DOHH2 (cell line): Measurements from ENCODE around the gene GNGT2.

Experiments
- H3F3A ChIP-seq: fragments of 200-600 bp; sonication (generic), shearing (Covaris generic); 2 replicates; pipeline ENCODE4 v1.6.0; 2016; ENCODE audit warnings: antibody characterized with exemption, mild to moderate bottlenecking; ENCODE audit not compliant: control insufficient read depth, insufficient read depth
- H3K27ac ChIP-seq: fragments of 200-600 bp; sonication (generic); 2 replicates; pipeline ENCODE4 v1.5.1; 2014; ENCODE audit warnings: low read depth, mild to moderate bottlenecking, low read length, moderate library complexity
- H3K27me3 ChIP-seq: fragments of 200-600 bp; sonication (generic); 2 replicates; pipeline ENCODE4 v1.6.1; 2014; ENCODE audit warnings: mild to moderate bottlenecking, low read length, mixed read lengths; ENCODE audit not compliant: control insufficient read depth
- H3K36me3 ChIP-seq: fragments of 200-600 bp; sonication (generic); 2 replicates; pipeline ENCODE4 v1.6.1; 2014; ENCODE audit warnings: mild to moderate bottlenecking, low read length, moderate library complexity, mixed read lengths; ENCODE audit not compliant: control insufficient read depth
- H3K4me1 ChIP-seq: fragments of 200-600 bp; sonication (generic); 2 replicates; pipeline ENCODE4 v1.6.1; 2014; ENCODE audit warnings: mild to moderate bottlenecking, low read length, mixed read lengths; ENCODE audit not compliant: control insufficient read depth
- H3K4me2 ChIP-seq: fragments of 200-600 bp; sonication (generic); 2 replicates; pipeline ENCODE4 v1.6.0; 2014; ENCODE audit warnings: mild to moderate bottlenecking, low read length, moderate library complexity
- H3K4me3 ChIP-seq: fragments of 200-600 bp; sonication (generic); 2 replicates; pipeline ENCODE4 v1.5.1; 2014; ENCODE audit warnings: mild to moderate bottlenecking, low read length, mixed read lengths
- H3K79me2 ChIP-seq: fragments of 200-600 bp; sonication (generic); 2 replicates; pipeline ENCODE4 v1.6.1; 2014; ENCODE audit warnings: mild to moderate bottlenecking, low read length, mixed read lengths; ENCODE audit not compliant: control insufficient read depth
- H3K9me2 ChIP-seq: fragments of 200-600 bp; sonication (generic); replicated peaks from 2 replicates; pipeline ENCODE4 v1.6.1; 2014; ENCODE audit warnings: mild to moderate bottlenecking, low read length, mixed read lengths; ENCODE audit not compliant: control insufficient read depth
- H3K9me3 ChIP-seq: fragments of 200-600 bp; sonication (generic); 2 replicates; pipeline ENCODE4 v1.6.1; 2014; ENCODE audit warnings: antibody characterized with exemption, low read length, mixed read lengths; ENCODE audit not compliant: control insufficient read depth, insufficient read depth
- H4K20me1 ChIP-seq: fragments of 200-600 bp; sonication (generic); 2 replicates; pipeline ENCODE4 v1.6.0; 2014; ENCODE audit warnings: low read depth, mild to moderate bottlenecking, antibody characterized with exemption, low read length, moderate library complexity; ENCODE audit not compliant: control insufficient read depth, insufficient read depth
- CTCF ChIP-seq: fragments of 200-600 bp; sonication (generic); IDR thresholded peaks from one replicate; pipeline ENCODE4 v1.5.1; 2014; ENCODE audit warnings: antibody characterized with exemption, mild to moderate bottlenecking, low read depth, low read length; ENCODE audit not compliant: poor library complexity, severe bottlenecking
- EZH2phosphoT487 ChIP-seq: fragments of 200-600 bp; sonication (generic); IDR thresholded peaks from 2 replicates; pipeline ENCODE4 v1.6.1; 2017; ENCODE audit warnings: borderline replicate concordance, mild to moderate bottlenecking, antibody characterized with exemption, low read length, moderate library complexity, mixed read lengths

GNGT2 gene

GRCh38 chr17:49240619-49241018 lies 30.2 kb upstream of the GNGT2 start:
- H3K4me1 ChIP-seq: no peaks in the 10 kb centered on the region
- no peaks in the 10 kb centered on the region for H3K9me3 ChIP-seq
- H3F3A ChIP-seq: no peaks in the 10 kb centered on the region
- no peaks in the 10 kb centered on the region for H3K9me2 ChIP-seq
- no peaks in the 10 kb centered on the region for H3K36me3 ChIP-seq
- no peak overlapping the region for H3K27ac ChIP-seq
- no peak overlapping the region for H3K4me2 ChIP-seq
- TF ChIP-seq CTCF (no peak), EZH2phosphoT487 (no peak)
- no peaks in the 10 kb centered on the region for H4K20me1 ChIP-seq
- peaks cover 13% of the 10 kb centered on the region for H3K27me3 ChIP-seq
- H3K4me3 ChIP-seq: no peak overlapping the region
- H3K79me2 ChIP-seq: no peaks in the 10 kb centered on the region

- Histone ChIP-seq H3K27me3 (peaks cover 15% of the 10 kb centered on the region), H3K9me3 (no peaks in the 10 kb centered on the region), H3K4me3 (no peak overlapping the region), H3K4me1 (no peaks in the 10 kb centered on the region), H3K79me2 (no peaks in the 10 kb centered on the region), H3K27ac (no peak overlapping the region), H3K9me2 (no peaks in the 10 kb centered on the region), H3F3A (no peaks in the 10 kb centered on the region), H3K4me2 (no peak overlapping the region), H4K20me1 (no peaks in the 10 kb centered on the region), H3K36me3 (no peaks in the 10 kb centered on the region)
- TF ChIP-seq EZH2phosphoT487 (no peak), CTCF (no peak)
Observed at GRCh38 chr17:49239963-49240362, 29.6 kb upstream of the GNGT2 start.

- no peaks in the 10 kb centered on the region for H3K9me2 ChIP-seq
- peaks cover 25% of the 10 kb centered on the region for H3K27me3 ChIP-seq
- H3K79me2 ChIP-seq: no peaks in the 10 kb centered on the region
- H3K4me2 ChIP-seq: no peak overlapping the region
- TF ChIP-seq CTCF: no peak
- no peak for TF ChIP-seq EZH2phosphoT487
- no peak overlapping the region for H3K27ac ChIP-seq
- no peaks in the 10 kb centered on the region for H3K36me3 ChIP-seq
- H3F3A ChIP-seq: no peaks in the 10 kb centered on the region
- no peak overlapping the region for H3K4me3 ChIP-seq
- H3K9me3 ChIP-seq: no peaks in the 10 kb centered on the region
- H4K20me1 ChIP-seq: no peaks in the 10 kb centered on the region
- peaks cover 5% of the 10 kb centered on the region for H3K4me1 ChIP-seq
Observed at GRCh38 chr17:49235896-49236295, 25.5 kb upstream of the GNGT2 start.

- no peaks in the 10 kb centered on the region for H3K9me2 ChIP-seq
- H3K9me3 ChIP-seq: no peaks in the 10 kb centered on the region
- no peaks in the 10 kb centered on the region for H3K36me3 ChIP-seq
- no peak overlapping the region for H3K4me2 ChIP-seq
- H3K27me3 ChIP-seq: peaks cover 30% of the 10 kb centered on the region
- no peak for TF ChIP-seq EZH2phosphoT487
- TF ChIP-seq CTCF: no peak
- H3K79me2 ChIP-seq: no peaks in the 10 kb centered on the region
- no peak overlapping the region for H3K4me3 ChIP-seq
- no peak overlapping the region for H3K27ac ChIP-seq
- H3K4me1 ChIP-seq: peaks cover 11% of the 10 kb centered on the region
- no peaks in the 10 kb centered on the region for H3F3A ChIP-seq
- no peaks in the 10 kb centered on the region for H4K20me1 ChIP-seq
Observed at GRCh38 chr17:49234509-49235080, 24.2 kb upstream of the GNGT2 start.
